Measurements from ENCODE around the gene PITPNC1. TPM values are rescaled to one million over a fixed set of nuclear protein-coding genes. Genes with fewer than 3 reads are reported as not detected.
"Not testable (repeated sequence)": the region's sequence is repeated elsewhere in the genome, so short reads cannot be mapped to it uniquely, and the experiment has no call there.

The PITPNC1 gene
- total RNA-seq, 1 donor from 2014 or later, result 12.4 TPM

GRCh38 chr17:67639979-67640378 lies 262.9 kb downstream of the PITPNC1 start:
- Mint-ChIP-seq H3K27ac (ENCODE audit: unreplicated experiment) (no peak overlapping the region), H3K4me3 (ENCODE audit: unreplicated experiment) (no peak overlapping the region)
- TF ChIP-seq EZH2 (IDR thresholded peaks at IDR 0.05; ENCODE audit: insufficient read depth, low read length), result no peak

GRCh38 chr17:67642488-67642887 lies 265.4 kb downstream of the PITPNC1 start:
- Histone ChIP-seq H3K27me3 (ENCODE audit: insufficient read depth, low read length) (no peaks in the 10 kb centered on the region), H2AFZ (ENCODE audit: low read depth, low read length) (no peak overlapping the region), H3K9me3 (ENCODE audit: insufficient read depth, low read depth, low read length) (no peaks in the 10 kb centered on the region), H3K4me3 (ENCODE audit: insufficient read depth, low read depth, low read length) (no peak overlapping the region), H3K4me1 (ENCODE audit: insufficient read depth, low read length) (no peaks in the 10 kb centered on the region), H3K27ac (ENCODE audit: low read depth, low read length) (no peak overlapping the region), H4K20me1 (ENCODE audit: insufficient read depth, low read length) (no peaks in the 10 kb centered on the region), H3K4me2 (ENCODE audit: low read length) (no peak overlapping the region), H3K36me3 (ENCODE audit: insufficient read depth, low read length) (no peaks in the 10 kb centered on the region), H3K9ac (ENCODE audit: low read length) (no peak overlapping the region), H3K79me2 (ENCODE audit: insufficient read depth, low read length) (no peaks in the 10 kb centered on the region)
- FAIRE-seq (no peak), DNase-seq (ENCODE audit: low read depth) (no peak)
- no peak for TF ChIP-seq CTCF (IDR thresholded peaks at IDR 0.05; ENCODE audit: insufficient read depth, low read depth, low read length)
- H3K27ac Mint-ChIP-seq (ENCODE audit: unreplicated experiment), result no peak overlapping the region
- no peaks in the 10 kb centered on the region for H3K4me1 Mint-ChIP-seq (ENCODE audit: low read depth, unreplicated experiment)
- H3K27me3 Mint-ChIP-seq (ENCODE audit: low read depth, unreplicated experiment), result no peaks in the 10 kb centered on the region
- H3K9me3 Mint-ChIP-seq (ENCODE audit: unreplicated experiment), result peaks cover 3% of the 10 kb centered on the region
- peaks cover 4% of the 10 kb centered on the region for H3K36me3 Mint-ChIP-seq (ENCODE audit: low read depth, unreplicated experiment)
- H3K4me3 Mint-ChIP-seq (ENCODE audit: unreplicated experiment), result no peak overlapping the region

More at GRCh38 chr17:67639979-67640378, 262.9 kb downstream of the PITPNC1 start:
- FAIRE-seq (no peak), DNase-seq (ENCODE audit: low read depth) (no peak)
- H3K4me3 ChIP-seq (ENCODE audit: insufficient read depth, low read depth, low read length), result no peak overlapping the region
- no peaks in the 10 kb centered on the region for H4K20me1 ChIP-seq (ENCODE audit: insufficient read depth, low read length)
- Mint-ChIP-seq H3K36me3 (ENCODE audit: low read depth, unreplicated experiment) (peaks cover 9% of the 10 kb centered on the region), H3K9me3 (ENCODE audit: unreplicated experiment) (peaks cover 3% of the 10 kb centered on the region), H3K27me3 (ENCODE audit: low read depth, unreplicated experiment) (no peaks in the 10 kb centered on the region), H3K4me1 (ENCODE audit: low read depth, unreplicated experiment) (peaks cover 5% of the 10 kb centered on the region)
- no peaks in the 10 kb centered on the region for H3K79me2 ChIP-seq (ENCODE audit: insufficient read depth, low read length)
- no peak overlapping the region for H3K9ac ChIP-seq (ENCODE audit: low read length)
- no peaks in the 10 kb centered on the region for H3K9me3 ChIP-seq (ENCODE audit: insufficient read depth, low read depth, low read length)
- peaks cover 5% of the 10 kb centered on the region for H3K4me1 ChIP-seq (ENCODE audit: insufficient read depth, low read length)
- no peak overlapping the region for H3K27ac ChIP-seq (ENCODE audit: low read depth, low read length)
- H3K4me2 ChIP-seq (ENCODE audit: low read length), result no peak overlapping the region
- H2AFZ ChIP-seq (ENCODE audit: low read depth, low read length), result no peak overlapping the region
- H3K27me3 ChIP-seq (ENCODE audit: insufficient read depth, low read length), result no peaks in the 10 kb centered on the region
- H3K36me3 ChIP-seq (ENCODE audit: insufficient read depth, low read length), result no peaks in the 10 kb centered on the region

GRCh38 chr17:67644061-67644460 lies 267.0 kb downstream of the PITPNC1 start:
- H3K4me1 Mint-ChIP-seq (ENCODE audit: low read depth, unreplicated experiment), result no peaks in the 10 kb centered on the region
- Histone ChIP-seq H3K27ac (ENCODE audit: low read depth, low read length) (no peak overlapping the region), H3K4me3 (ENCODE audit: insufficient read depth, low read depth, low read length) (no peak overlapping the region), H4K20me1 (ENCODE audit: insufficient read depth, low read length) (no peaks in the 10 kb centered on the region), H3K27me3 (ENCODE audit: insufficient read depth, low read length) (no peaks in the 10 kb centered on the region), H3K9me3 (ENCODE audit: insufficient read depth, low read depth, low read length) (no peaks in the 10 kb centered on the region), H2AFZ (ENCODE audit: low read depth, low read length) (no peak overlapping the region), H3K4me1 (ENCODE audit: insufficient read depth, low read length) (no peaks in the 10 kb centered on the region), H3K36me3 (ENCODE audit: insufficient read depth, low read length) (no peaks in the 10 kb centered on the region), H3K79me2 (ENCODE audit: insufficient read depth, low read length) (no peaks in the 10 kb centered on the region), H3K9ac (ENCODE audit: low read length) (no peak overlapping the region), H3K4me2 (ENCODE audit: low read length) (no peak overlapping the region)
- FAIRE-seq, result no peak
- H3K36me3 Mint-ChIP-seq (ENCODE audit: low read depth, unreplicated experiment), result peaks cover 2% of the 10 kb centered on the region
- no peak overlapping the region for H3K4me3 Mint-ChIP-seq (ENCODE audit: unreplicated experiment)
- H3K9me3 Mint-ChIP-seq (ENCODE audit: unreplicated experiment), result peaks cover 3% of the 10 kb centered on the region
- no peak for TF ChIP-seq CTCF (IDR thresholded peaks at IDR 0.05; ENCODE audit: insufficient read depth, low read depth, low read length)
- no peak for TF ChIP-seq EZH2 (IDR thresholded peaks at IDR 0.05; ENCODE audit: insufficient read depth, low read length)
- H3K27ac Mint-ChIP-seq (ENCODE audit: unreplicated experiment), result no peak overlapping the region
- no peak for DNase-seq (ENCODE audit: low read depth)
- H3K27me3 Mint-ChIP-seq (ENCODE audit: low read depth, unreplicated experiment), result no peaks in the 10 kb centered on the region

- not testable (repeated sequence) for H3K36me3 ChIP-seq (ENCODE audit: insufficient read depth, low read length); DNase-seq (ENCODE audit: low read depth); FAIRE-seq; H2AFZ ChIP-seq (ENCODE audit: low read depth, low read length); H3K36me3 Mint-ChIP-seq (ENCODE audit: low read depth, unreplicated experiment); H3K9me3 ChIP-seq (ENCODE audit: insufficient read depth, low read depth, low read length); H3K4me3 ChIP-seq (ENCODE audit: insufficient read depth, low read depth, low read length); H3K9ac ChIP-seq (ENCODE audit: low read length); H3K4me1 ChIP-seq (ENCODE audit: insufficient read depth, low read length); H3K27ac Mint-ChIP-seq (ENCODE audit: unreplicated experiment); H3K27ac ChIP-seq (ENCODE audit: low read depth, low read length); H3K9me3 Mint-ChIP-seq (ENCODE audit: unreplicated experiment); H3K27me3 ChIP-seq (ENCODE audit: insufficient read depth, low read length); H3K4me2 ChIP-seq (ENCODE audit: low read length); H4K20me1 ChIP-seq (ENCODE audit: insufficient read depth, low read length); H3K79me2 ChIP-seq (ENCODE audit: insufficient read depth, low read length); H3K4me3 Mint-ChIP-seq (ENCODE audit: unreplicated experiment); H3K27me3 Mint-ChIP-seq (ENCODE audit: low read depth, unreplicated experiment); H3K4me1 Mint-ChIP-seq (ENCODE audit: low read depth, unreplicated experiment)
Observed at GRCh38 chr17:67645195-67645594, 268.1 kb downstream of the PITPNC1 start.
